Spinal cord (tissue), 10 donors: ENCODE results near the gene P3H3. TPM values are rescaled to one million over a fixed set of nuclear protein-coding genes. Genes with fewer than 3 reads are reported as not detected.
A peak's percentile ranks its signal among the peaks of the same experiment; 100 is the strongest.
"Not testable (repeated sequence)": the region's sequence is repeated elsewhere in the genome, so short reads cannot be mapped to it uniquely, and the experiment has no call there.

Source experiments
- DNase-seq, 6 donors: peaks; one replicate each; pipeline versions ENCODE4 v3.0.0 to v3.0.0-alpha.2; 2013 to 2015; ENCODE audit warnings: low spot score in 6 of 6, low read depth in 4 of 6
- H3K27ac ChIP-seq: one replicate; pipeline ENCODE4 v1.5.1; 2013; ENCODE audit warnings: low read depth, low read length, control low read depth
- H3K27me3 ChIP-seq: one replicate; pipeline ENCODE4 v1.6.1; 2013; ENCODE audit warnings: low read length; ENCODE audit not compliant: control insufficient read depth, insufficient read depth
- H3K36me3 ChIP-seq: one replicate; pipeline ENCODE4 v1.6.1; 2013; ENCODE audit warnings: low read length; ENCODE audit not compliant: control insufficient read depth, insufficient read depth
- H3K4me1 ChIP-seq: one replicate; pipeline ENCODE4 v1.6.1; 2013; ENCODE audit warnings: low read length; ENCODE audit not compliant: control insufficient read depth, insufficient read depth
- H3K4me3 ChIP-seq: one replicate; pipeline ENCODE4 v1.5.1; 2013; ENCODE audit warnings: low read depth, low read length, control low read depth
- H3K9me3 ChIP-seq: one replicate; pipeline ENCODE4 v1.6.1; 2013; ENCODE audit warnings: low read length; ENCODE audit not compliant: control insufficient read depth, insufficient read depth
- WGBS: methylation state at CpG from one replicate; pipeline ENCODE4 v1.1.5; 2013; ENCODE audit warnings: missing lambda C conversion rate; ENCODE audit not compliant: insufficient coverage; 5-methylcytosine and 5-hydroxymethylcytosine counted together
- polyA plus RNA-seq, 2 donors: library from polyadenylated mRNA; unstranded; fragments of 120-200 nt; gene quantifications; one replicate each; pipeline ENCODE4 v1.2.1, GENCODE V29; 2013; ENCODE audit not compliant: insufficient read length in 2 of 2
- total RNA-seq, 2 donors: library from RNA; depleted of rRNA in 1 of 2; stranded (reverse); fragments of 120-200 nt in 1 of 2; fragments of >200 nt in 1 of 2; gene quantifications; one replicate each; pipeline versions ENCODE4 v1.2.3 to v1.2.4, GENCODE V29; 2013 to 2014
- donor health status: healthy.

P3H3 gene
- total and polyA plus RNA-seq, 4 donors: 22.7 to 42.3 (median 27.2) TPM

DNA sequence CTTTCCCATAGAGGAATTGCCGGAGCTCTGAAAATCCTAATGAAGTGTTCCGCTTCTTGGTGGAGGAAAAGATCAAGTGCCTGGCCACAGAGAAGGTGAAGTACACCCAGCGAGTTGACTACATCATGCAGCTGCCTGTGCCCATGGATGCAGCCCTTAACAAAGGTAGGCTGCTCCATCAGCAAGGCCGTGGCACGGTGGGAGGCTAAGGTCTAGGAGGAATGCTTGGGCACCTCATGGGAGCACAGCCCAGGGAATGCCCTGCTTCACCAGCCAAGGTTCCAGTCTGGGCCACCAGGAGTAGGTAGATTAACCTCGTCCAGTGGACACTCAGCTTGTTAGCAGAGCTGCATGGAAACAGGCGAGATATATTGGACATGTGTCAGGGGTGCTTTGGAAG, 32.7 kb downstream of the P3H3 start:
- H3K36me3 ChIP-seq: peaks cover 94% of the 10 kb centered on the region
- H3K9me3 ChIP-seq: no peaks in the 10 kb centered on the region
- no peak overlapping the region for H3K4me3 ChIP-seq
- H3K27me3 ChIP-seq: no peaks in the 10 kb centered on the region
- DNase-seq: no peak
- WGBS: 97% methylated on average over 7 of the region's 7 CpGs
- no peak overlapping the region for H3K27ac ChIP-seq
- no peaks in the 10 kb centered on the region for H3K4me1 ChIP-seq

- no peak overlapping the region for H3K27ac ChIP-seq
- no peak for DNase-seq
- H3K27me3 ChIP-seq: no peaks in the 10 kb centered on the region
- 96% methylated on average over 8 of the region's 9 CpGs for WGBS
- peaks cover 94% of the 10 kb centered on the region for H3K36me3 ChIP-seq
- no peak overlapping the region for H3K4me3 ChIP-seq
- H3K9me3 ChIP-seq: no peaks in the 10 kb centered on the region
- no peaks in the 10 kb centered on the region for H3K4me1 ChIP-seq
These were observed 33.2 kb downstream of the P3H3 start for GRCh38 chr12:6861391-6861790.

- Histone ChIP-seq H3K9me3 (no peaks in the 10 kb centered on the region), H3K4me1 (peaks cover 6% of the 10 kb centered on the region), H3K36me3 (peaks cover 82% of the 10 kb centered on the region), H3K27ac (no peak overlapping the region), H3K27me3 (no peaks in the 10 kb centered on the region), H3K4me3 (no peak overlapping the region)
- WGBS: 87% methylated on average over 10 of the region's 11 CpGs
- no peak for DNase-seq
These were observed 34.8 kb downstream of the P3H3 start for GRCh38 chr12:6863033-6863432.

- Histone ChIP-seq H3K36me3 (peaks cover 75% of the 10 kb centered on the region), H3K9me3 (no peaks in the 10 kb centered on the region), H3K4me1 (peaks cover 13% of the 10 kb centered on the region), H3K27ac (no peak overlapping the region), H3K4me3 (no peak overlapping the region), H3K27me3 (no peaks in the 10 kb centered on the region)
- DNase-seq: no peak
- 91% methylated on average over 11 of the region's 16 CpGs for WGBS
These were observed 35.5 kb downstream of the P3H3 start for GRCh38 chr12:6863586-6864321.

DNA sequence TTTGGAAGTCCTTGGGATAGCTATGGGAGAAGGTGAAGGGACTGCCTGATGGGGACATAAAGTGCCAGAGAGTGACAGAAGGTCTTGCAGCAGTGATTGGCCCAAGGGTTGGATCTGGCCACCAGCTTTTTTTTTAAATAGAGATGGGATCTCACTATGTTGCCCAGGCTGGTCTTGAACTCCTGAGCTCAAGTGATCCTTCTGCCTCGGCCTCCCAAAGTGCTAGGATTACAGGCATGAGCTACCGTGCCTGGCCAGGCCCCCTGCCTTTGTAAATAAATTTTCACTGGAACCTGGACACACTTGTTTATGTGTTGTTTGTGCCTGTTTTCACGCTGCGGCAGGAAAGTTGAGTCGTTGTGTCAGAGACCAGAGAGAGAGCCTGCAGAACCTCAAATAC, 37.1 kb downstream of the P3H3 start:
- not testable (repeated sequence) for H3K27ac ChIP-seq, H3K4me3 ChIP-seq, H3K9me3 ChIP-seq, H3K27me3 ChIP-seq, DNase-seq
- Histone ChIP-seq H3K4me1 (peaks cover 25% of the 10 kb centered on the region), H3K36me3 (peaks cover 71% of the 10 kb centered on the region)
- WGBS: 100% methylated on average over 2 of the region's 5 CpGs

GRCh38 chr12:6866163-6866919, 38.1 kb downstream of the P3H3 start:
- Histone ChIP-seq H3K9me3 (no peaks in the 10 kb centered on the region), H3K27me3 (no peaks in the 10 kb centered on the region), H3K36me3 (peaks cover 71% of the 10 kb centered on the region), H3K4me3 (no peak overlapping the region), H3K4me1 (peaks cover 25% of the 10 kb centered on the region), H3K27ac (peak overlapping the region; percentile 86)
- WGBS: 76% methylated on average over 6 of the region's 19 CpGs
- no peak for DNase-seq

DNA sequence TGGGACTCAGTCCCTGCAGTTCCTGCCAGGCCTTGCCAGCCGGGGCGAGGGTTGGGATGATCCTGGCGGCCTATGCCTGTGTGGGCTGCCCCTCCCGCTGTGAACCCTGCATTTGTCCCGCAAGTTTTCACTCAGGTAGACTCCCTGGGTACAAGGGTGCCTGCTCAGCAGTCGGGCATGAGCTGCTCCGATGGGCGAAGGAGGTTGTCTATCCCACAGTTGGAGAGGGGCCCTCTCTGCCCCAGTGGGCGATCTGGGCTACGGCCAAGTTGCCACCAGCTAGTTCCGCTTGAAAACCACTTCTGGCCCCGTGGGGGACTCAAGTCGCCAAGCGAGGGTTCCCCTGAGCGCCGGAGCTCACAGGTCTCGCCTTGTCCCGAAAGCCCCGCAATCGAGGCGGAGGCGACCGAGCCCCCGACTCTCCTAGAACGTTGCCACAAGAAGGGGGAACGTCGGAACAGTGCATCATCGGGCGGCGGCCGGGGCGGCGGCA, 38.8 kb downstream of the P3H3 start:
- H3K27me3 ChIP-seq: no peaks in the 10 kb centered on the region
- H3K4me3 ChIP-seq: peak overlapping the region; percentile 69
- peak overlapping the region; percentile 86 for H3K27ac ChIP-seq
- peak in 2 of 6 donors; percentile 5 to 50 for DNase-seq
- 4% methylated on average over 32 of the region's 33 CpGs for WGBS
- H3K36me3 ChIP-seq: peaks cover 71% of the 10 kb centered on the region
- H3K4me1 ChIP-seq: peaks cover 32% of the 10 kb centered on the region
- H3K9me3 ChIP-seq: no peaks in the 10 kb centered on the region

DNA sequence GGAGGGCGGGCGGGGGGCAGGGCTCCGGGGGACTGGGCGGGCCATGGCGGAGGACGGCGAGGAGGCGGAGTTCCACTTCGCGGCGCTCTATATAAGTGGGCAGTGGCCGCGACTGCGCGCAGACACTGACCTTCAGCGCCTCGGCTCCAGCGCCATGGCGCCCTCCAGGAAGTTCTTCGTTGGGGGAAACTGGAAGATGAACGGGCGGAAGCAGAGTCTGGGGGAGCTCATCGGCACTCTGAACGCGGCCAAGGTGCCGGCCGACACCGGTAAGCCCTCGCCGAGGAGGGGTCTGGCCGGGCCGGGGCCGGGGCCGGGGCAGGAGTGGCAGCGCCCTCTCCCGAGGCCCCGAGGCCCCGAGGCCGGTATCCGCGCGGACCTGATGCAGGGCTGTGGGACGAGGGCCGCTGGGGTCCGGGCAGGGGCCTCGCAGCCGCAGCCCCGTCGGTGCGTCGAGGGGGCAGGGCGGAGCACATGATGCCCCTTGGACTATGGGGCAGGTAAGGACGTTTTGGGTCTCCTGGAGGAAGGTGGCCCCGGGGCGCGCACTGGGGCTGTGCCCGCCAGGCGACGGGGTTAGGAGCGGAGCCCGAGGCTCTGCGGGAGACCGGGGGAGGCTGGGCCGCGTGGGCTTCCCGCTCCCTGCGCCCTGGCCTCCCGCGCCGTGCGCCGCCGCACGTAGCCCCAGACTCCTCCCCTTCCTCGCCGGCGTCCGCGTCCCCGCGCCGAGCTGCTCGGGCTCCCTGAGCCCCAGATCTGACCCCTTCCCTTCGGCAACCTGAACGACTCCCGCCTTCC, 39.4 kb downstream of the P3H3 start, which contains the start of gene TPI1:
Gene TPI1 (plus strand): TSS at position 119 of the 798 bp plus-strand sequence. CDS start 36 bp downstream, at position 155.
- peak in 5 of 6 donors; percentile 47 to 91 (median 73) for DNase-seq
- Histone ChIP-seq H3K4me3 (peak within 1 kb of the TSS; percentile 69), H3K27ac (peak within 1 kb of the TSS; percentile 86), H3K9me3 (no peaks in the 10 kb centered on the region), H3K27me3 (no peaks in the 10 kb centered on the region), H3K36me3 (peaks cover 68% of the 10 kb centered on the region), H3K4me1 (peaks cover 38% of the 10 kb centered on the region)
- under 1% methylated on average over 86 of the region's 86 CpGs for WGBS
